GM19467 (cell line): Measurements from ENCODE around the gene DPYSL4.

Experiments
- ATAC-seq: cut with Tn5 transposase; IDR thresholded peaks from one replicate; pipeline ENCODE4 v1.9.1; 2021; ENCODE audit warnings: mild to moderate bottlenecking, moderate library complexity; ENCODE audit not compliant: unreplicated experiment

The DPYSL4 gene

GRCh38 chr10:132186488-132187429 lies at the start of gene DPYSL4:
DPYSL4 (plus strand) TSS chr10:132186948; CDS start chr10:132187064, 116 bp downstream.
- no peak for ATAC-seq

GRCh38 chr10:132137111-132138072 lies 49.4 kb upstream of the DPYSL4 start:
- ATAC-seq = no peak

- ATAC-seq = no peak
These were observed 48.6 kb upstream of the DPYSL4 start for GRCh38 chr10:132138133-132138532.

GRCh38 chr10:132138596-132138995 lies 48.2 kb upstream of the DPYSL4 start:
- no peak for ATAC-seq

GRCh38 chr10:132139526-132139925 lies 47.2 kb upstream of the DPYSL4 start:
- no peak for ATAC-seq

- no peak for ATAC-seq
These were observed 46.4 kb upstream of the DPYSL4 start for GRCh38 chr10:132140167-132140925.

GRCh38 chr10:132141076-132141475 lies 45.7 kb upstream of the DPYSL4 start:
- no peak for ATAC-seq

- no peak for ATAC-seq
These were observed 45.0 kb upstream of the DPYSL4 start for GRCh38 chr10:132141526-132142395.

- peak; percentile 68 for ATAC-seq
These were observed 44.2 kb upstream of the DPYSL4 start for GRCh38 chr10:132142396-132143161.

- ATAC-seq = no peak
These were observed 43.6 kb upstream of the DPYSL4 start for GRCh38 chr10:132143162-132143561.

GRCh38 chr10:132144086-132144485 lies 42.7 kb upstream of the DPYSL4 start:
- no peak for ATAC-seq

- no peak for ATAC-seq
These were observed 41.7 kb upstream of the DPYSL4 start for GRCh38 chr10:132145002-132145401.

- ATAC-seq = no peak
These were observed 41.1 kb upstream of the DPYSL4 start for GRCh38 chr10:132145521-132146185.

- ATAC-seq = no peak
These were observed 40.5 kb upstream of the DPYSL4 start for GRCh38 chr10:132146271-132146671.

- no peak for ATAC-seq
These were observed 39.5 kb upstream of the DPYSL4 start for GRCh38 chr10:132146941-132147915.

- no peak for ATAC-seq
These were observed 38.2 kb upstream of the DPYSL4 start for GRCh38 chr10:132148261-132149251.
